K562 (cell line): ENCODE data around the gene NCOA1. TPM values are rescaled to one million over a fixed set of nuclear protein-coding genes. Genes with fewer than 3 reads are reported as not detected.

ENCODE experiments used
- ARID3B ChIP-seq: fragments of 250-450 bp; sonication (Bioruptor Pico); IDR thresholded peaks from 2 replicates; pipeline ENCODE4 v1.4.0; 2020; ENCODE audit warnings: borderline replicate concordance
- NCOA4 ChIP-seq: fragments of 450-650 bp; IDR thresholded peaks from 2 replicates; pipeline ENCODE4 v1.6.1; 2018; ENCODE audit warnings: mild to moderate bottlenecking; ENCODE audit not compliant: partially characterized antibody
- NEUROD1 ChIP-seq: fragments of 150-350 bp; IDR thresholded peaks from 2 replicates; pipeline ENCODE4 v1.6.1; 2014; ENCODE audit warnings: borderline replicate concordance, low read length, low read depth; ENCODE audit not compliant: partially characterized antibody
- NFATC3 ChIP-seq: fragments of 450-650 bp; IDR thresholded peaks from 2 replicates; pipeline ENCODE4 v1.6.1; 2017; ENCODE audit warnings: mild to moderate bottlenecking
- OTX1 ChIP-seq: fragments of 450-650 bp; formaldehyde crosslinking; IDR thresholded peaks from 2 replicates; pipeline ENCODE4 v1.4.0; 2022; ENCODE audit warnings: mild to moderate bottlenecking
- SMAD1 ChIP-seq: fragments of 150-350 bp; IDR thresholded peaks from 2 replicates; pipeline ENCODE4 v1.6.1; 2014; ENCODE audit warnings: low read length, low read depth; ENCODE audit not compliant: partially characterized antibody
- SMAD4 ChIP-seq: fragments of 250-450 bp; sonication (Bioruptor Pico); conservative IDR thresholded peaks from 2 replicates; pipeline ENCODE4 v1.8.0; 2021; ENCODE audit warnings: inconsistent platforms, mild to moderate bottlenecking, moderate library complexity
- TSC22D4 ChIP-seq: fragments of 450-650 bp; IDR thresholded peaks from 2 replicates; pipeline ENCODE4 v1.6.1; 2016; ENCODE audit warnings: missing genetic modification characterization, missing biosample characterization, control low read depth
- polyA plus RNA-seq, 8 experiments: library from polyadenylated mRNA; depleted of rRNA in 4 of 8; stranded (reverse) in 5 of 8; unstranded in 3 of 8; fragments of >200 nt; fragmentation: Nextera tagmentation in 2 of 8; fragmentation: Illumina TruSeq in 1 of 8; extraction: Ambion mirVana in 2 of 8; extraction: Trizol in 1 of 8; gene quantifications; 2 replicates each; pipeline versions ENCODE4 v1.2.1 to v1.2.3, GENCODE V29; 2011 to 2014; ENCODE audit warnings: inconsistent platforms in 1 of 8, missing spikeins in 1 of 8
- total RNA-seq, 7 experiments: library from RNA; depleted of rRNA in 6 of 7; stranded (reverse); fragments of >200 nt in 6 of 7; fragmentation: Illumina TruSeq in 2 of 7; extraction: Trizol in 2 of 7; gene quantifications; 2 replicates each; pipeline versions ENCODE4 v1.2.1 to v1.2.3, GENCODE V29; 2011 to 2021; ENCODE audit warnings: low replicate concordance in 1 of 7
- TF ChIP-seq, protein P1 (sequence below): fragments of 250-450 bp; sonication (Bioruptor Pico); IDR thresholded peaks from 2 replicates; pipeline ENCODE4 v1.9.0; 2021; ENCODE audit warnings: mild to moderate bottlenecking

Gene NCOA1
- total and polyA plus RNA-seq, 9 of the 15 experiments (the other 6 are each of a cell fraction or from before 2014, with no cell fraction given): 4.9 to 25.7 (median 17.0) TPM

DNA sequence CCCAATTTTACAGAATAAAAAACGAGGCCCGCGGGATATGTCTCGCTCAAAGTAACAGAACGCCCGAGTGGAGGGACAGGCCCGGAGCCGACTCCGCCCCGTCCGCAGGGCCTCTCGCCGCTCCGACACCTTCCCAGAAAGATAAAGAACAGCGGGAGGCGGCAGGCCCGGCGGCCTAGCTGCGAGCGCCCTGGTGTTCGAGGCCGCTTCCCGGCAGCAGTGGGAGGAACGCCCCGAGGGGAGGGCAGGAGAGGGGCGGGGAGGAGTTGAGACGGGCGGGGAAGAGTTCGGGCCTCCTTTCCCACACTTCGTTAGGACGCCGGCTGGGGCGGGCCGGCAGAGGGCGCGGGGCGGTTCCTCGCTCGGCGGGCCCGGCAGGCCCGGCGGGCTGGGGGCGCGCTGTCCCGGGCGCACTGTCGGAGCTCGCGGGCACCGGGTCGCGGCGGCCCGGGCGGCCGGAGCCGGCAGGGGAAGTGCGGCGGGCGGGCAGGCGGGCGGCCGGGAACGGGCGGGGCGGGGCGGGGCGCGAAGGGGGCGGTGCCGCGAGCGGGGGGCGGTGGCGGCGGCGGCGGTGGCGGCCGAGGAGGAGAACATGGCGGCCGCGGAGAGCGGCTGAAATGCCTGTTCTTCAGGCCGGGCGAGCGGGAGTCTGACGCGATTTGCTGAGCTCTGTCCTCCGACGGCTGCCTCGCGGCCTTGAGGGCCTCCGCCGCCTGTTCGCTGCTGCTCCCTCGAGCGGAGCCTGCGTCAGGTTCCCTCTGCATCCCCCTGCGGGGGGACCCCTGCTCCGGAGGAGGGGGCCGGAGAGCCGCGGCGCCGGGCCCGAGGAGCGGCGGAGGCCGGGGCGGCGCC is at the start of gene NCOA1 (continued):
- TF ChIP-seq, protein P1, sequence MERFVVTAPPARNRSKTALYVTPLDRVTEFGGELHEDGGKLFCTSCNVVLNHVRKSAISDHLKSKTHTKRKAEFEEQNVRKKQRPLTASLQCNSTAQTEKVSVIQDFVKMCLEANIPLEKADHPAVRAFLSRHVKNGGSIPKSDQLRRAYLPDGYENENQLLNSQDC (CRISPR knock-in tag): no peak
- TF ChIP-seq SMAD1 (no peak), NCOA4 (no peak), NFATC3 (no peak), OTX1 (CRISPR knock-in tag) (no peak), TSC22D4 (tag) (no peak), ARID3B (no peak), SMAD4 (CRISPR knock-in tag) (peak; percentile 65; the same call in 1 of the 2 replicates), NEUROD1 (peak; percentile 56)
